Upper lobe of right lung (tissue), 1 donor: Measurements from ENCODE around the gene GPR45. TPM values are rescaled to one million over a fixed set of nuclear protein-coding genes. Genes with fewer than 3 reads are reported as not detected.
"Not testable (repeated sequence)": the region's sequence is repeated elsewhere in the genome, so short reads cannot be mapped to it uniquely, and the experiment has no call there.

Experiments used
- ATAC-seq: fragments of 200-7000 bp; cut with Tn5 transposase; one replicate; pipeline ENCODE4 v1.9.1; 2020; ENCODE audit warnings: mild to moderate bottlenecking, moderate library complexity
- DNase-seq: peaks from one replicate; pipeline ENCODE4 v3.0.0-alpha.2; 2020
- H3K27ac ChIP-seq: fragments of 200-600 bp; one replicate; pipeline ENCODE4 v1.8.0; 2022
- H3K27me3 ChIP-seq: fragments of 200-600 bp; one replicate; pipeline ENCODE4 v1.8.0; 2022; ENCODE audit warnings: mild to moderate bottlenecking
- H3K36me3 ChIP-seq: fragments of 200-600 bp; one replicate; pipeline ENCODE4 v1.8.0; 2022
- H3K4me1 ChIP-seq: fragments of 200-600 bp; one replicate; pipeline ENCODE4 v1.8.0; 2022
- H3K4me3 ChIP-seq: fragments of 200-600 bp; one replicate; pipeline ENCODE4 v1.8.0; 2022; ENCODE audit warnings: mild to moderate bottlenecking
- H3K9me3 ChIP-seq: fragments of 200-600 bp; one replicate; pipeline ENCODE4 v1.8.0; 2022
- CTCF ChIP-seq: fragments of 200-600 bp; IDR thresholded peaks from one replicate; pipeline ENCODE4 v1.8.0; 2022; ENCODE audit warnings: antibody characterized with exemption
- intact Hi-C: fragments of 100-400 bp; cut with DNase I; formaldehyde crosslinking; loops from one replicate; pipeline ENCODE4 v1.11.0; 2022
- total RNA-seq: library from RNA; stranded (reverse); fragmentation: NEBNext Ultra II Directional; extraction: Animal tissue kit (Norgen Biotek cat#: 25700); gene quantifications from one replicate; pipeline ENCODE4 v1.2.1, GENCODE V29; 2021
- donor health status: DM: no; HTN: yes; CAD: no; lungs with severe emphysema.

GPR45 gene
- total RNA-seq, 1 donor from 2014 or later: not detected

GRCh38 chr2:105248316-105249070 is 7.0 kb downstream of the GPR45 start:
- no peaks in the 10 kb centered on the region for H3K4me1 ChIP-seq
- H3K27me3 ChIP-seq: no peaks in the 10 kb centered on the region
- intact Hi-C loops: no loop called here
- H3K27ac ChIP-seq: no peak overlapping the region
- no peaks in the 10 kb centered on the region for H3K36me3 ChIP-seq
- no peak for TF ChIP-seq CTCF
- ATAC-seq (no peak), DNase-seq (no peak)
- no peaks in the 10 kb centered on the region for H3K9me3 ChIP-seq
- no peak overlapping the region for H3K4me3 ChIP-seq

DNA sequence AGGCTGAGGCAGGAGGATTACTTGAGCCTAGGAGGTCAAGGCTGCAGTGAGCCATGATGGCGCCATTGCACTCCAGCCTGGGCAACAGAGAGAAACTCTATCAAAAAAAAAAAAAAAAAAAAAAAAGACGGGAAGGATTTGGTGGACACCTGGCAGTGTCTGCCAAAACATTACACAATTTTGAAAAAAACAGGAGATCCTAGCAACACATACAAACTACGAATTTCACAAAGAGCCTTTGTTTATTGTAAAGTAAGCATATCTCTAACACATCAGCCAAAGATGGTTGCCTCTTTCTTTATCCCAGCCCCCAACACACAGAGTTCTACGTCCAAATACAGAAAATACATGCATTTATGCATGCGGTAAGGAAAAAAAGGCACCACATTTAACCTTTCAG is 7.6 kb downstream of the GPR45 start:
- no peak for TF ChIP-seq CTCF
- Histone ChIP-seq H3K4me3 (no peak overlapping the region), H3K36me3 (no peaks in the 10 kb centered on the region), H3K27ac (no peak overlapping the region), H3K27me3 (no peaks in the 10 kb centered on the region), H3K9me3 (no peaks in the 10 kb centered on the region), H3K4me1 (no peaks in the 10 kb centered on the region)
- ATAC-seq (no peak), DNase-seq (no peak)
- intact Hi-C loops: no loop called here

DNA sequence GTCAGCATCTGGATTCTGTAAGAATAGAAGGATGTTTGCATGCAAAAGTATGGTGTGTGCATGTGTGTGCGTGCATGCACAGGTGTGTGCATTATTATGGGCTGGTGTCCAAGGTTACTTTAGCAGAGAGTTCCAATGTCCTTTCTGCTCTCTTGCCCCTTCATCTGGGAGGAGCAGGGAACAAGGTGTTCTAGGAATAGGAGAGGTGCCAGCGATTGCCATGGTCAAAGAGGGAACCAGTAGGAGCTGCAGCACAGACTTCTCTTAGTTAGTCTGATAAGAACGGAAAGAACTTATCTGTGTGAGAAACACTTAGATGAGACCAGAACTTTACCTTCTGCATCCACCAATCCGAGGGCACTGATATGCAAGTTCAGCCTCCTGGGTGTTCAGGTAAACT is 8.3 kb downstream of the GPR45 start:
- intact Hi-C loops: no loop called here
- no peak for TF ChIP-seq CTCF
- no peak overlapping the region for H3K4me3 ChIP-seq

GRCh38 chr2:105251016-105251648 is 9.6 kb downstream of the GPR45 start:
- H3K4me3 ChIP-seq, ATAC-seq, DNase-seq, intact Hi-C loops, H3K36me3 ChIP-seq, H3K9me3 ChIP-seq, H3K27ac ChIP-seq, H3K4me1 ChIP-seq, H3K27me3 ChIP-seq: not testable (repeated sequence)

More for the DNA sequence above, 8.3 kb downstream of the GPR45 start:
- H3K36me3 ChIP-seq: no peaks in the 10 kb centered on the region
- no peaks in the 10 kb centered on the region for H3K27me3 ChIP-seq
- H3K9me3 ChIP-seq: no peaks in the 10 kb centered on the region
- no peak overlapping the region for H3K27ac ChIP-seq
- ATAC-seq: no peak
- no peak for DNase-seq
- H3K4me1 ChIP-seq: no peaks in the 10 kb centered on the region

- intact Hi-C loops: no loop called here
- Histone ChIP-seq H3K36me3 (no peaks in the 10 kb centered on the region), H3K27me3 (no peaks in the 10 kb centered on the region), H3K27ac (no peak overlapping the region), H3K9me3 (no peaks in the 10 kb centered on the region), H3K4me3 (no peak overlapping the region), H3K4me1 (no peaks in the 10 kb centered on the region)
- ATAC-seq (peak; percentile 62), DNase-seq (no peak)
- no peak for TF ChIP-seq CTCF
Observed at GRCh38 chr2:105252271-105252670, 10.7 kb downstream of the GPR45 start.

DNA sequence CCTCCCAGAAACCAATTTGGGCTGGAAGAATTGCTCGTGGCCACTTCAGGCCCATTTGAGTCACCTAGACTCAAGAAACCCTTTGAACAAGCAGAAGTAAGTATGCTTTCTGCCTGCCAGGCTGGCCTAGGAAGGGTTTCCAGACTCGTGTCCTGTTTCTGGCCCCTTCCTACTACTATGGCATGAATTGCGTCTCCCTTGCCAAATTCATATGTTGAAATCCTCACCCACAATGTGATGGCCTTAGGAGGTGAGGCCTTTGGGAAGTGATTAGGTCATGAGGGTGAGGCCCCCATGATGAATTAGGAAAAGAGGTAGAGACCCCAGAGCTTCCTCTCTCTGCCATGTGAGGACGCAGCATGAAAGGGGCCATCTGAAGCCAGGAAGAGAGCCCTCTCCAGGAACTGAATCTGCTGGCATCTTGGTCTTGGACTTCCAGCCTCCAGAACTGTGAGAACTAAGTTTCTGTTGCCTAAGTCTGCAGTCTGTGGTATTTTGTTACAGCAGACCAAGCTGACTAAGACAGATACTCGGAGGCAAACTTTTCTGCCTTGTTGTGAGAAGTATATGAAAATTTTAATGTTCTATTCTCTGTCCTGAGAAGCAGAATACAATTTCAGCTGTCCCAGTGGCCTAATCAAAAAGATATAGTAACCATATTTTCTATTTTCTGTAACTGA is 13.1 kb downstream of the GPR45 start:
- Histone ChIP-seq H3K4me3 (no peak overlapping the region), H3K27me3 (no peaks in the 10 kb centered on the region), H3K27ac (no peak overlapping the region), H3K36me3 (no peaks in the 10 kb centered on the region), H3K9me3 (no peaks in the 10 kb centered on the region), H3K4me1 (no peaks in the 10 kb centered on the region)
- intact Hi-C loops: no loop called here
- no peak for TF ChIP-seq CTCF
- DNase-seq (no peak), ATAC-seq (peak; percentile 52)
